Smooth muscle cell (in vitro differentiated cells): ENCODE data around the gene PHF23. TPM values are rescaled to one million over a fixed set of nuclear protein-coding genes. Genes with fewer than 3 reads are reported as not detected.

Source experiments
- DNase-seq: peaks from one replicate; lab custom pipeline; 2025; ENCODE audit not compliant: unreplicated experiment; lab: John Stamatoyannopoulos, UW
- H2AFZ ChIP-seq: fragments of 200-600 bp; sonication (generic); 2 replicates; pipeline ENCODE4 v1.6.0; 2016; ENCODE audit warnings: antibody characterized with exemption, low read depth, mild to moderate bottlenecking
- H3F3A ChIP-seq: fragments of 200-600 bp; sonication (generic); 2 replicates; pipeline ENCODE4 v1.6.0; 2017; ENCODE audit warnings: antibody characterized with exemption, low read depth
- H3K27ac ChIP-seq: fragments of 200-600 bp; sonication (generic); 2 replicates; pipeline ENCODE4 v1.5.1; 2016; ENCODE audit warnings: low read depth, mild to moderate bottlenecking
- H3K27me3 ChIP-seq: fragments of 200-600 bp; sonication (generic); 2 replicates; pipeline ENCODE4 v1.6.1; 2016; ENCODE audit warnings: low read depth, mild to moderate bottlenecking
- H3K36me3 ChIP-seq: fragments of 200-600 bp; sonication (generic); 2 replicates; pipeline ENCODE4 v1.5.1; 2016; ENCODE audit warnings: low read depth
- H3K4me1 ChIP-seq: fragments of 200-600 bp; sonication (generic); 2 replicates; pipeline ENCODE4 v1.5.1; 2016; ENCODE audit warnings: low read depth
- H3K4me2 ChIP-seq: fragments of 200-600 bp; sonication (generic); 2 replicates; pipeline ENCODE4 v1.6.0; 2016; ENCODE audit warnings: mild to moderate bottlenecking
- H3K4me3 ChIP-seq: fragments of 200-600 bp; sonication (generic); 2 replicates; pipeline ENCODE4 v1.5.1; 2016; ENCODE audit warnings: mild to moderate bottlenecking
- H3K79me2 ChIP-seq: fragments of 200-600 bp; sonication (generic); 2 replicates; pipeline ENCODE4 v1.6.0; 2016; ENCODE audit warnings: low read depth, mild to moderate bottlenecking
- H3K9ac ChIP-seq: fragments of 200-600 bp; sonication (generic); 2 replicates; pipeline ENCODE4 v1.6.0; 2016; ENCODE audit warnings: low read depth
- H3K9me3 ChIP-seq: fragments of 200-600 bp; sonication (generic); replicated peaks from 2 replicates; pipeline ENCODE4 v1.5.1; 2016; ENCODE audit warnings: low read depth
- H4K20me1 ChIP-seq: fragments of 200-600 bp; sonication (generic); 2 replicates; pipeline ENCODE4 v1.6.0; 2016; ENCODE audit warnings: low read depth
- WGBS: methylation state at CpG from one replicate; pipeline ENCODE4 v1.1.7; 2016; ENCODE audit warnings: low lambda C conversion rate; 5-methylcytosine and 5-hydroxymethylcytosine counted together
- polyA plus RNA-seq: library from polyadenylated mRNA; unstranded; fragments of >200 nt; fragmentation: Nextera tagmentation; extraction: Ambion mirVana; gene quantifications from 2 replicates; pipeline ENCODE4 v1.2.1, GENCODE V29; 2016
- total RNA-seq: library from RNA; depleted of rRNA; stranded (reverse); fragments of >200 nt; gene quantifications from 2 replicates; pipeline ENCODE4 v1.2.3, GENCODE V29; 2014
- TF ChIP-seq, protein P1 (sequence below): fragments of 200-600 bp; sonication (generic); IDR thresholded peaks from 2 replicates; pipeline ENCODE4 v1.5.1; 2017; ENCODE audit warnings: borderline replicate concordance, mild to moderate bottlenecking, antibody characterized with exemption; ENCODE audit not compliant: insufficient read depth, poor library complexity, severe bottlenecking

The PHF23 gene
- total and polyA plus RNA-seq, 2 experiments from 2014 or later, result 33.8 to 48.5 TPM

DNA sequence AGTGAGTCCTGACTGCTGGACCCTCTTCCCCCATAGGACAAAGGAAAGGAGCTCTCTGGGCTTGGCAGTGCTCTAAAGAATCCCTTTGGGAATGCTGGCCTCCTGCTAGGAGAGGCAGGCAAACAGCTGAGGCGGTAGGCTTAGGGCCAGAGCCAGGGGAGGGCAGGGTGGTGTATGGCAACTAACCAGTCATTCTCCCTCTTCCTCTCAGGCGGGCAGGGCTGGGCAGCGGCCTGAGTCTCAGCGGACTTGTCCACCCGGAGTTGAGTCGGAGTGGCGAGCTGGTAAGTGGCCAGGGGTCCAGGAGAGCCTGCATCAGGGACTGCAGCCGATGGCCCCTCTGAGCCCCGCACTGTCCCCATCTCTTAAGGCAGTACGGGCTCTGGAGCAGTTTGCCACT is 15.1 kb downstream of the PHF23 start:
- Histone ChIP-seq H3F3A (peaks cover 8% of the 10 kb centered on the region), H3K36me3 (no peaks in the 10 kb centered on the region), H3K4me1 (peaks cover 10% of the 10 kb centered on the region), H3K27me3 (no peaks in the 10 kb centered on the region), H3K4me3 (no peak overlapping the region), H3K79me2 (peaks cover 5% of the 10 kb centered on the region), H3K27ac (no peak overlapping the region), H3K9me3 (no peaks in the 10 kb centered on the region), H2AFZ (no peak overlapping the region), H4K20me1 (peaks cover 70% of the 10 kb centered on the region), H3K9ac (no peak overlapping the region), H3K4me2 (no peak overlapping the region)
- WGBS, result 96% methylated on average over 10 of the region's 10 CpGs
- DNase-seq, result no peak
- TF ChIP-seq, protein P1, sequence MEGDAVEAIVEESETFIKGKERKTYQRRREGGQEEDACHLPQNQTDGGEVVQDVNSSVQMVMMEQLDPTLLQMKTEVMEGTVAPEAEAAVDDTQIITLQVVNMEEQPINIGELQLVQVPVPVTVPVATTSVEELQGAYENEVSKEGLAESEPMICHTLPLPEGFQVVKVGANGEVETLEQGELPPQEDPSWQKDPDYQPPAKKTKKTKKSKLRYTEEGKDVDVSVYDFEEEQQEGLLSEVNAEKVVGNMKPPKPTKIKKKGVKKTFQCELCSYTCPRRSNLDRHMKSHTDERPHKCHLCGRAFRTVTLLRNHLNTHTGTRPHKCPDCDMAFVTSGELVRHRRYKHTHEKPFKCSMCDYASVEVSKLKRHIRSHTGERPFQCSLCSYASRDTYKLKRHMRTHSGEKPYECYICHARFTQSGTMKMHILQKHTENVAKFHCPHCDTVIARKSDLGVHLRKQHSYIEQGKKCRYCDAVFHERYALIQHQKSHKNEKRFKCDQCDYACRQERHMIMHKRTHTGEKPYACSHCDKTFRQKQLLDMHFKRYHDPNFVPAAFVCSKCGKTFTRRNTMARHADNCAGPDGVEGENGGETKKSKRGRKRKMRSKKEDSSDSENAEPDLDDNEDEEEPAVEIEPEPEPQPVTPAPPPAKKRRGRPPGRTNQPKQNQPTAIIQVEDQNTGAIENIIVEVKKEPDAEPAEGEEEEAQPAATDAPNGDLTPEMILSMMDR, result no peak

DNA sequence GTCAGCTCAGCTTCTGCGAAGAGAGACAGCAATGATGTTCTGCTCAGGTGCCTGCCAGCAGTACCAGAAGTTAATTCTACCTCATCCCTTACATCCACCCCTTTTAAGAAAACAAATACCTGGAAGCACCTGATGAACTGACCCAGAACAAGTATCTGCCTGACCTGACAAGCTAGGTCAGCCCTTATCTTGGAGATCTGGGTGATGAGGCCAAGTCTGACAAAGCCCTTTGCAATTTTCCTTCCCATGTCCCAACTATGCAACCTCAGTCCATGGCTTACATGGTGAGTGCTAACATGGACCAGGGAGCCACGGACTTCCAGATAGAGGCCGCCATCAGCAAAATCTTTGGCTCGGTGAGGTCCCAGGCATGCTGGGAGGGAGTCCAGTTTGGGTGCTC is 15.9 kb downstream of the PHF23 start:
- no peak overlapping the region for H3K9ac ChIP-seq
- peaks cover 18% of the 10 kb centered on the region for H3K4me1 ChIP-seq
- peaks cover 5% of the 10 kb centered on the region for H3K79me2 ChIP-seq
- H3F3A ChIP-seq, result peaks cover 13% of the 10 kb centered on the region
- peaks cover 62% of the 10 kb centered on the region for H4K20me1 ChIP-seq
- TF ChIP-seq, protein P1, result no peak
- H3K27ac ChIP-seq, result no peak overlapping the region
- no peak for DNase-seq
- no peaks in the 10 kb centered on the region for H3K27me3 ChIP-seq
- no peak overlapping the region for H3K4me3 ChIP-seq
- no peak overlapping the region for H2AFZ ChIP-seq
- no peaks in the 10 kb centered on the region for H3K36me3 ChIP-seq
- no peaks in the 10 kb centered on the region for H3K9me3 ChIP-seq
- no peak overlapping the region for H3K4me2 ChIP-seq
- WGBS, result 90% methylated on average over 4 of the region's 4 CpGs

DNA sequence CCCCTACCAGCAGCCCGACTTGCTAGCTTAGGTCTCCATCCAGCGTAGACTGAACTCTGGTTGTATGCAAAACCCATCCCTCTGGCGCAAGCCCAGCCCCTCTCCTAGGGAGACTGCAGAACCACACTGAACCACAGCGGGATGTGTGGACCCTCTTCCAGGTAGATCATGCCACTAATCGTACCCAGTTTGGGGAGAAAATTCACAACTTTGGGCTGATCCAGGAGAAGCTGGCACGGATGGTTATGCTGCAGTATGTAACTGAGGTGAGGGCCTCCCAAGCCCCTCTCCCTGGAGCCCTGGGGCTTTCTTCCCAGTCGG is 16.3 kb downstream of the PHF23 start:
- H2AFZ ChIP-seq, result no peak overlapping the region
- WGBS, result 92% methylated on average over 7 of the region's 7 CpGs

More for the DNA sequence above, 16.3 kb downstream of the PHF23 start:
- peaks cover 5% of the 10 kb centered on the region for H3K79me2 ChIP-seq
- no peak overlapping the region for H3K4me2 ChIP-seq
- H3K36me3 ChIP-seq, result no peaks in the 10 kb centered on the region
- peaks cover 13% of the 10 kb centered on the region for H3F3A ChIP-seq
- TF ChIP-seq, protein P1, result no peak
- no peaks in the 10 kb centered on the region for H3K9me3 ChIP-seq
- no peak overlapping the region for H3K27ac ChIP-seq
- H4K20me1 ChIP-seq, result peaks cover 60% of the 10 kb centered on the region
- no peak overlapping the region for H3K4me3 ChIP-seq
- H3K27me3 ChIP-seq, result no peaks in the 10 kb centered on the region
- peaks cover 22% of the 10 kb centered on the region for H3K4me1 ChIP-seq
- no peak for DNase-seq
- H3K9ac ChIP-seq, result no peak overlapping the region
